Measurements from ENCODE around the gene SIK3. TPM values are rescaled to one million over a fixed set of nuclear protein-coding genes. Genes with fewer than 3 reads are reported as not detected.

SIK3 gene
- total RNA-seq, 1 experiment from 2014 or later, result 14.5 TPM

- no peak for DNase-seq
- Histone ChIP-seq H3K9me2 (replicated peaks; ENCODE audit: low read length) (no peaks in the 10 kb centered on the region), H3K4me3 (ENCODE audit: low read length) (no peak overlapping the region), H3K4me2 (ENCODE audit: low read length) (no peak overlapping the region), H3K9ac (ENCODE audit: low read length) (no peak overlapping the region), H3K79me2 (ENCODE audit: low read length) (no peaks in the 10 kb centered on the region), H3K27ac (ENCODE audit: low read length) (no peak overlapping the region), H2AFZ (ENCODE audit: low read length) (no peak overlapping the region), H3K36me3 (ENCODE audit: low read depth, low read length) (no peaks in the 10 kb centered on the region), H3K27me3 (ENCODE audit: low read length) (no peaks in the 10 kb centered on the region), H4K20me1 (ENCODE audit: low read length) (no peaks in the 10 kb centered on the region), H3F3A (ENCODE audit: low read length, unreplicated experiment) (no peaks in the 10 kb centered on the region), H3K4me1 (ENCODE audit: insufficient read depth, low read length) (no peaks in the 10 kb centered on the region), H3K9me3 (ENCODE audit: low read length) (no peaks in the 10 kb centered on the region)
- TF ChIP-seq EZH2 (IDR thresholded peaks at IDR 0.05; ENCODE audit: low read length, unreplicated experiment), result no peak
- TF ChIP-seq EZH2phosphoT487 (IDR thresholded peaks at IDR 0.05; ENCODE audit: borderline replicate concordance, low read length), result no peak
- TF ChIP-seq CTCF (conservative IDR thresholded peaks at IDR 0.05; ENCODE audit: low read depth, low read length), result no peak
- ChIA-PET CTCF (no interaction called here), POLR2A (ENCODE audit: unreplicated experiment) (no interaction called here)
- no TSS peak for BruUV-seq (replicated peaks)
- no peak for ATAC-seq
- intact Hi-C loops (cut with micrococcal nuclease), result no loop called here
Observed at GRCh38 chr11:116825854-116826750, 272.1 kb downstream of the SIK3 start.

GRCh38 chr11:116825434-116825833 is 272.8 kb downstream of the SIK3 start:
- no peak for ATAC-seq
- CTCF ChIA-PET, result no interaction called here

More at GRCh38 chr11:116825434-116825833, 272.8 kb downstream of the SIK3 start:
- no peaks in the 10 kb centered on the region for H3K9me2 ChIP-seq (replicated peaks; ENCODE audit: low read length)
- intact Hi-C loops (cut with micrococcal nuclease), result no loop called here
- H3K27me3 ChIP-seq (ENCODE audit: low read length), result no peaks in the 10 kb centered on the region
- H3K9me3 ChIP-seq (ENCODE audit: low read length), result no peaks in the 10 kb centered on the region
- no peak overlapping the region for H3K4me3 ChIP-seq (ENCODE audit: low read length)
- no peak for DNase-seq
- no peaks in the 10 kb centered on the region for H3K4me1 ChIP-seq (ENCODE audit: insufficient read depth, low read length)
- H3F3A ChIP-seq (ENCODE audit: low read length, unreplicated experiment), result no peaks in the 10 kb centered on the region
- H3K4me2 ChIP-seq (ENCODE audit: low read length), result no peak overlapping the region
- H3K36me3 ChIP-seq (ENCODE audit: low read depth, low read length), result no peaks in the 10 kb centered on the region
- H3K79me2 ChIP-seq (ENCODE audit: low read length), result no peaks in the 10 kb centered on the region
- H2AFZ ChIP-seq (ENCODE audit: low read length), result no peak overlapping the region
- H4K20me1 ChIP-seq (ENCODE audit: low read length), result no peaks in the 10 kb centered on the region
- POLR2A ChIA-PET (ENCODE audit: unreplicated experiment), result no interaction called here
- TF ChIP-seq EZH2 (IDR thresholded peaks at IDR 0.05; ENCODE audit: low read length, unreplicated experiment), result no peak
- no peak for TF ChIP-seq EZH2phosphoT487 (IDR thresholded peaks at IDR 0.05; ENCODE audit: borderline replicate concordance, low read length)
- no peak for TF ChIP-seq CTCF (conservative IDR thresholded peaks at IDR 0.05; ENCODE audit: low read depth, low read length)
- H3K27ac ChIP-seq (ENCODE audit: low read length), result no peak overlapping the region
- no peak overlapping the region for H3K9ac ChIP-seq (ENCODE audit: low read length)
- BruUV-seq (replicated peaks), result no TSS peak
